GM18508 (cell line): ENCODE measurements around the gene SLC44A3.

Experiments
- ATAC-seq: cut with Tn5 transposase; IDR thresholded peaks from one replicate; pipeline ENCODE4 v1.9.1; 2021; ENCODE audit warnings: moderate number of reproducible peaks; ENCODE audit not compliant: insufficient read depth, unreplicated experiment

Gene SLC44A3

DNA sequence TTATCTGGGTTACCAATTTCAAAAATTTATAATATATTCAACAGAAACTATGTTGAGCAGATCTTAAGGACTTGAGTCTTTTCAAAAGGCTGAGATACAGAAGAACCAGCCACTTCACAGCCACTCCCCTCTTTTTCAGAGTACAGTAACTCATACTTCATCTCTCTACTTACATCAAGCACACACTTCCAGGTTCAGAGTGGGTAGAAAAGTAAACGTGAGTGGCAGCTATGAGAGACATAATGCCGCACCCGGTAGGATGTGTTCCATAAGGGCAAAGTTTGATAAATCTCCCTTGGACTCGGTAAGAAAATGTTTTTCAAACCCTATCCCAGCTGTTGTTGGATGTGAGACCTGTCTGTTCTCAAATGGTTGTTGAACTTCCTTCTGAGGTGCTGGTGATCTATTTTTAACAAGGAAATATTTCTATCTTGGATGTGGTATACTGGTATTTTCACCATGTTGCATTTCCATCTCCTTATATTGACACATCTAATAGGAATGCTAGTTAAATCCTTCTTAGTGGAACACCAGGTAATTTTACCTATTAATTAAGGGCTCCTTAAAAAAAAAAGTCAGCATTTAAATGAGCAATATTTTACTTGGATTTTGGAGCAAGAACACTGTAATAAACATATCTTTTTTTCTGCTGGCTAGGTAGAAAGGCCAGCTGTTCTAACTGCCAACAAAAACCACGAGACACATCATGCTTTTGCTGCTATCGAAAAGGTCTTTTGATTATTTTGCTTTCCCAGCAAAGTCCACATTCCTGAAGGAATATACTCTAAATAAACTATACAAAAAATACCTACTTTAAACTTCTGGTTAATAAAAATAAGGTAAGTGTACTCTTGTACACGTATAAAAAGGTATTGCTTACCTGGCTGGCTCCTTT is 78.6 kb downstream of the SLC44A3 start:
- no peak for ATAC-seq

GRCh38 chr1:94899756-94900155 is 79.6 kb downstream of the SLC44A3 start:
- ATAC-seq, result no peak

GRCh38 chr1:94901841-94902240 is 81.7 kb downstream of the SLC44A3 start:
- ATAC-seq, result no peak

- ATAC-seq, result no peak
Measured at GRCh38 chr1:94903280-94904009, 83.3 kb downstream of the SLC44A3 start.

DNA sequence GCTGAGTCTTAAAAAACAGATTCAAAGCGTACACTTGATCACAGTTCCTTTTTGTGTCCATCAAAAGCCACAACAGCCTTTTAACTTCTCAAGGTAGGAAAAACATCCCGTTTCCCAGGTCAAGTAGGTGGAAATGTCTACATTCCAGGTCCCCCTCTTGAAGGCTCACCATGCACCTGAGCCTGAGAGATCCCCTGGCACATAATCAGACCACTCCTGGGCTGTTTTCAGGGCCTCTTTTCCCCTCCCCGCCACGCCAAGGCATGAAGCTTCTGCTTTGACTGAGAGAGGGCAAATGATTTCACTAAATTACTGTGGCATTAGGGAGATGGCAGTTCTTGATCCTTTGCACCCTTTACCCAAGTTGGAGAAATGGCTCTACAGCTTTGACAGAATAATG is 85.0 kb downstream of the SLC44A3 start:
- no peak for ATAC-seq

DNA sequence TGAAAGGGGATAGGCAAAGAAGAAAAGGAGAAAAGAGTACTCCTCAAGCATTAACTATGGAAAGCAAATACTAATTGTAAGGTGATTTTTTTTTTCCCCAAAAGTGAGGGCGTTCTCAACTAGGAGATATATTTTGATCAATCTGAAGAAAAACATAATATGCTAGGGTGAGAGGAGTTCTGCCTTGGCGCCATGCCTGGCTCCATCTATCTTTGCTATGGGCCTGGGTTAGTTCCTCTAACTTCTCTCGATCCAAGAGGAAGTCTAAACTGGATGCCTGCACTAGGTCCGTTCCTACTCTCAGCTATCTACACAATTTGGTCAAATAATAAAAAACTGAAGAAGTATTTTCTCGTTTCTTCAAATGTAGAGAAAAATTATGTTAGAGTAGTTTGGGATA is 86.2 kb downstream of the SLC44A3 start:
- no peak for ATAC-seq

GRCh38 chr1:94907136-94907535 is 87.0 kb downstream of the SLC44A3 start:
- ATAC-seq, result no peak

GRCh38 chr1:94908190-94908589 is 88.0 kb downstream of the SLC44A3 start:
- no peak for ATAC-seq

GRCh38 chr1:94908965-94909364 is 88.8 kb downstream of the SLC44A3 start:
- ATAC-seq, result no peak

- ATAC-seq, result no peak
Measured at GRCh38 chr1:94909486-94909885, 89.3 kb downstream of the SLC44A3 start.

- no peak for ATAC-seq
Measured at GRCh38 chr1:94912263-94913184, 92.4 kb downstream of the SLC44A3 start.

DNA sequence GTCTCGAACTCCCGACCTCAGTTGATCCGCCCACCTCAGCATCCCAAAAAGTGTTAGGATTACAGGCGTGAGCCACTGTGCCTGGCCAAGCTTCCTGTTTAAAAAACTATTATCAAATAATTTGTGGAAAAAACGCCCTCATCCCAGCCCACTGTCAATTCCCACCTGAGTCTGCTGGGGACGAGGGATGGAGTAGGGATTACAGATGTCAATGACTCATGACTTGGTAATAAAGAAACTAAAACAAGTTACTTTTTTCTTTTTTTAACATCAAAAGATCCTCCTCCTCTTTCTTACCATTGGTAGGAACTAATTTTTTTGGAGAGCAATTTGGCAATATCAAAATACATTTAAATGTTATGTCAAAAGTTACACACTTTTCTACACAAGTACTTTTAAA is 97.1 kb downstream of the SLC44A3 start:
- ATAC-seq, result no peak

GRCh38 chr1:94919241-94920030 is 99.3 kb downstream of the SLC44A3 start:
- no peak for ATAC-seq

GRCh38 chr1:94920061-94920460 is 99.9 kb downstream of the SLC44A3 start:
- no peak for ATAC-seq

GRCh38 chr1:94921977-94922376 is 101.8 kb downstream of the SLC44A3 start:
- ATAC-seq, result no peak

GRCh38 chr1:94922761-94923331 is 102.7 kb downstream of the SLC44A3 start:
- ATAC-seq, result no peak

- no peak for ATAC-seq
Measured at GRCh38 chr1:94925004-94925403, 104.8 kb downstream of the SLC44A3 start.

- ATAC-seq, result no peak
Measured at GRCh38 chr1:94925561-94926125, 105.5 kb downstream of the SLC44A3 start.
